Fibroblast of pulmonary artery (primary cell): ENCODE results near the gene KIF12.

Experiments
- DNase-seq: peaks from one replicate; pipeline ENCODE4 v3.0.0-alpha.2; 2010; ENCODE audit warnings: low read depth
- H3K4me3 ChIP-seq: replicated peaks from 2 replicates; pipeline ENCODE4 v1.5.1; 2011; ENCODE audit warnings: low read depth, mild to moderate bottlenecking, control low read depth, low read length, moderate library complexity
- TF ChIP-seq, protein P1 (sequence below): IDR thresholded peaks from 2 replicates; pipeline ENCODE4 v1.5.1; 2011; ENCODE audit warnings: mild to moderate bottlenecking, control low read depth, low read length, inconsistent platforms; ENCODE audit errors: missing control alignments

Gene KIF12

GRCh38 chr9:114139071-114139470 is 40.0 kb upstream of the KIF12 start:
- H3K4me3 ChIP-seq = no peak overlapping the region
- TF ChIP-seq, protein P1, sequence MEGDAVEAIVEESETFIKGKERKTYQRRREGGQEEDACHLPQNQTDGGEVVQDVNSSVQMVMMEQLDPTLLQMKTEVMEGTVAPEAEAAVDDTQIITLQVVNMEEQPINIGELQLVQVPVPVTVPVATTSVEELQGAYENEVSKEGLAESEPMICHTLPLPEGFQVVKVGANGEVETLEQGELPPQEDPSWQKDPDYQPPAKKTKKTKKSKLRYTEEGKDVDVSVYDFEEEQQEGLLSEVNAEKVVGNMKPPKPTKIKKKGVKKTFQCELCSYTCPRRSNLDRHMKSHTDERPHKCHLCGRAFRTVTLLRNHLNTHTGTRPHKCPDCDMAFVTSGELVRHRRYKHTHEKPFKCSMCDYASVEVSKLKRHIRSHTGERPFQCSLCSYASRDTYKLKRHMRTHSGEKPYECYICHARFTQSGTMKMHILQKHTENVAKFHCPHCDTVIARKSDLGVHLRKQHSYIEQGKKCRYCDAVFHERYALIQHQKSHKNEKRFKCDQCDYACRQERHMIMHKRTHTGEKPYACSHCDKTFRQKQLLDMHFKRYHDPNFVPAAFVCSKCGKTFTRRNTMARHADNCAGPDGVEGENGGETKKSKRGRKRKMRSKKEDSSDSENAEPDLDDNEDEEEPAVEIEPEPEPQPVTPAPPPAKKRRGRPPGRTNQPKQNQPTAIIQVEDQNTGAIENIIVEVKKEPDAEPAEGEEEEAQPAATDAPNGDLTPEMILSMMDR = no peak
- DNase-seq = no peak

- H3K4me3 ChIP-seq = no peak overlapping the region
- no peak for DNase-seq
- TF ChIP-seq, protein P1 = no peak
These were observed 39.5 kb upstream of the KIF12 start for GRCh38 chr9:114138552-114138971.

DNA sequence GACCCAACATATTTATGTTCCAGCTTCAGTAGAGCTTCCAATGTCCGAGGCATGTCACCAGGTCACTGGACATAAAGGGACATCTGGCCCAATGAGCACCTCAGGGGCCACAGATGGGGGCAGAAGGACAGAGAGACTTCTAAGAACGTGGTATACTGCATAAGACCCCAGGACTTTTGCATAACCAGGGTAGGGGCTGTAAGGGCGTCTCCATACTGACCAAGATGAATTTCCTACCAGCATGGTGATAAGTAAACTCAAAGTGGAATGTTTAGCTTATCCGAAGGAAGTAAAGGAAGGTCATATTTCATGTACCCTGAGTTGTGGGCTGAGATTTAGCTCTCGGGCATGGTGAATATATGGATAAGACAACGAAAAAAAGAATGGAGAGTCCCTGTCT is 38.7 kb upstream of the KIF12 start:
- no peak overlapping the region for H3K4me3 ChIP-seq
- TF ChIP-seq, protein P1 = no peak
- DNase-seq = no peak

- TF ChIP-seq, protein P1 = no peak
These were observed 35.8 kb upstream of the KIF12 start for GRCh38 chr9:114134827-114135396.

GRCh38 chr9:114132550-114132918 is 33.4 kb upstream of the KIF12 start:
- DNase-seq = no peak
- no peak overlapping the region for H3K4me3 ChIP-seq
- TF ChIP-seq, protein P1 = no peak

More at GRCh38 chr9:114134827-114135396, 35.8 kb upstream of the KIF12 start:
- DNase-seq = no peak
- H3K4me3 ChIP-seq = no peak overlapping the region

DNA sequence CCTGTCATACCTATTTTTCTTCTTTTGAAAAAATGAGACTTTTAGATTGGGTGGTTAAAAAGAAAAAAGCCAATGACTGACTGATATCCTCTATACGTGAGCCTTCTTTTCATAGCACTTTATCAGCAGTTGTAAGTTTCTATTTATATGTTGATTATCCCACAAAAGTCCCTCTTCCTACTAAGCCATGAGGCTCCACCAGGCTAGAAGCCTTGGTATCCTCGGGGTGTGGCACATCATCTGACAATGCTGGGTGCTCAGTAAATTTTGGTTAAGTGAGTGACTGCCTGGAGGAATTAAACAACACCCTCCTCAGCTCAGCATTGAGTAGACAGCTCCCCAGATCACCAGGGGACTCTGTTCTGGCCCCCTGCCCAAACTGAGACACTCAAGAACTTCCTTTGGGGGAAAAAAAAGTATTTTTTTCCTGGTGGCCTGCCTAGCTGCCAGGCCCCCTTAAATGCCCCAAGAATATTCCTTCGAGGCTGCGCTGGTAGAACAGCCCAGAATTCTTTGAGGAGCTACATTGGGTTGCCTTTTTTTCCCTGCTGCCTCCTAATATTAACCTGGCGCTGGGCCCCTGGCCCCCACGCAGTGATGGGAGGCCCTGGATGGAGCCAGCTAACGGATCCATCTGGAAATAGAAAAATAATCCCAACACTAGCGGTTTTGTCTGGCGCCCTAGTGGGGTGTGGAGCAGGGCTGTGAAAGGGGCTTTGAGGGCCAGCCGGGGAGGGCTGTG is 32.9 kb upstream of the KIF12 start:
- DNase-seq = no peak
- H3K4me3 ChIP-seq = no peak overlapping the region
- TF ChIP-seq, protein P1 = no peak

GRCh38 chr9:114130624-114131277 is 31.7 kb upstream of the KIF12 start:
- no peak for DNase-seq
- TF ChIP-seq, protein P1 = no peak
- H3K4me3 ChIP-seq = no peak overlapping the region
